HCT116 (cell line): ENCODE results near the gene GRB7. TPM values are rescaled to one million over a fixed set of nuclear protein-coding genes. Genes with fewer than 3 reads are reported as not detected.

ENCODE experiments used
- ATAC-seq: fragments of 200-7000 bp; cut with Tn5 transposase; 2 replicates; pipeline ENCODE4 v1.9.1; 2020; ENCODE audit warnings: mild to moderate bottlenecking, moderate library complexity
- BruUV-seq: library from RNA; stranded (reverse); fragments of 400-500 nt; replicated peaks from 2 replicates; lab custom pipeline; 2021; lab: Mats Ljungman, UMichigan
- CTCF ChIA-PET: fragments of 300-600 bp; sonication (Branson Sonifier 250); formaldehyde crosslinking; loops from one replicate; lab custom pipeline; 2021; ENCODE audit warnings: antibody characterized with exemption; lab: Charles Lee
- POLR2A ChIA-PET: fragments of 300-600, 350-600 bp; sonication (Branson Sonifier 250); formaldehyde crosslinking; loops from one replicate; lab custom pipeline; 2021; ENCODE audit warnings: antibody characterized with exemption; lab: Charles Lee
- RAD21 ChIA-PET, 2 experiments: fragments of 300-600 bp; sonication (Branson Sonifier 250); formaldehyde crosslinking; loops; one replicate each; lab custom pipeline; 2023; ENCODE audit warnings: low total read pairs in 2 of 2; ENCODE audit not compliant: uncharacterized antibody in 2 of 2, unreplicated experiment in 2 of 2, low non-redundant PET in 1 of 2; lab: Charles Lee
- DNase-seq: peaks from one replicate; pipeline ENCODE4 v3.0.0-alpha.2; 2010; ENCODE audit warnings: low read depth, low spot score
- H2AFZ ChIP-seq: fragments of 200-600 bp; shearing (Covaris generic), sonication (generic); 2 replicates; pipeline ENCODE4 v1.6.1; 2017; ENCODE audit warnings: low read depth, mixed run types, mixed read lengths, antibody characterized with exemption, low read length; ENCODE audit not compliant: poor library complexity, severe bottlenecking
- H3K27ac ChIP-seq: 2 replicates; pipeline ENCODE4 v1.5.1; 2012; ENCODE audit warnings: low read depth, low read length
- H3K27me3 ChIP-seq: fragments of 200-600 bp; sonication (generic); 2 replicates; pipeline ENCODE4 v1.6.1; 2016; ENCODE audit warnings: mixed run types, low read length, mixed read lengths; ENCODE audit not compliant: insufficient read depth
- H3K36me3 ChIP-seq, 2 experiments: fragments of 200-500 bp in 1 of 2; fragments of 200-600 bp in 1 of 2; sonication (Bioruptor generic) in 1 of 2; sonication (generic) in 1 of 2; 2 replicates each; pipeline versions ENCODE4 v1.5.1 to v1.6.1; 2014 to 2016; ENCODE audit warnings: low read length in 2 of 2, inconsistent platforms in 1 of 2, mixed read lengths in 1 of 2, mixed run types in 1 of 2; ENCODE audit not compliant: insufficient read depth in 2 of 2, control insufficient read depth in 1 of 2
- H3K4me1 ChIP-seq, 2 experiments: fragments of 200-600 bp in 1 of 2; sonication (generic) in 1 of 2; 2 replicates each; pipeline versions ENCODE4 v1.5.1 to v1.6.1; 2012 to 2017; ENCODE audit warnings: low read length in 2 of 2, inconsistent platforms in 1 of 2, mild to moderate bottlenecking in 1 of 2, mixed read lengths in 1 of 2, mixed run types in 1 of 2, moderate library complexity in 1 of 2; ENCODE audit not compliant: insufficient read depth in 2 of 2, control insufficient read depth in 1 of 2
- H3K4me2 ChIP-seq: fragments of 200-600 bp; sonication (generic); 2 replicates; pipeline ENCODE4 v1.6.1; 2017; ENCODE audit warnings: mixed run types, low read length, mixed read lengths
- H3K4me3 ChIP-seq, 2 experiments: fragments of 200-600 bp in 1 of 2; sonication (generic) in 1 of 2; replicated peaks in 1 of 2; 2 replicates each; pipeline ENCODE4 v1.5.1; 2011 to 2016; ENCODE audit warnings: low read length in 2 of 2, control low read depth in 1 of 2, low read depth in 1 of 2, mild to moderate bottlenecking in 1 of 2, mixed read lengths in 1 of 2, mixed run types in 1 of 2
- H3K79me2 ChIP-seq: fragments of 200-600 bp; sonication (generic); 2 replicates; pipeline ENCODE4 v1.6.1; 2017; ENCODE audit warnings: mild to moderate bottlenecking, mixed run types, low read length, moderate library complexity, mixed read lengths; ENCODE audit not compliant: insufficient read depth
- H3K9ac ChIP-seq: fragments of 200-600 bp; sonication (generic); 2 replicates; pipeline ENCODE4 v1.6.1; 2016; ENCODE audit warnings: low read length, mixed read lengths
- H3K9me2 ChIP-seq: fragments of 200-600 bp; sonication (generic), shearing (Covaris generic); 2 replicates; pipeline ENCODE4 v1.6.1; 2017; ENCODE audit warnings: mixed run types, mild to moderate bottlenecking, moderate library complexity; ENCODE audit not compliant: insufficient read depth
- H3K9me3 ChIP-seq, 2 experiments: fragments of 200-500 bp in 1 of 2; fragments of 200-600 bp in 1 of 2; sonication (Bioruptor generic) in 1 of 2; sonication (generic) in 1 of 2; 2 replicates each; pipeline ENCODE4 v1.6.1; 2014 to 2017; ENCODE audit warnings: low read length in 2 of 2, mixed read lengths in 2 of 2, inconsistent platforms in 1 of 2, low read depth in 1 of 2, mild to moderate bottlenecking in 1 of 2, mixed run types in 1 of 2, moderate library complexity in 1 of 2; ENCODE audit not compliant: control insufficient read depth in 1 of 2, insufficient read depth in 1 of 2
- H4K20me1 ChIP-seq: fragments of 200-600 bp; sonication (generic), shearing (Covaris generic); 2 replicates; pipeline ENCODE4 v1.6.1; 2017; ENCODE audit warnings: mixed run types, mild to moderate bottlenecking, moderate library complexity; ENCODE audit not compliant: insufficient read depth
- ATF3 ChIP-seq: IDR thresholded peaks from 2 replicates; pipeline ENCODE4 v1.6.1; 2012
- CBX3 ChIP-seq: IDR thresholded peaks from 2 replicates; pipeline ENCODE4 v1.6.1; 2012; ENCODE audit warnings: low read depth
- CTCF ChIP-seq, 3 experiments: fragments of 200-600 bp in 1 of 3; sonication (generic) in 1 of 3; IDR thresholded peaks in 2 of 3; conservative IDR thresholded peaks in 1 of 3; 2 replicates each; pipeline ENCODE4 v1.5.1; 2012 to 2017; ENCODE audit warnings: low read depth in 2 of 3, low read length in 2 of 3, antibody characterized with exemption in 1 of 3, borderline replicate concordance in 1 of 3, control low read depth in 1 of 3, mild to moderate bottlenecking in 1 of 3, mixed read lengths in 1 of 3, mixed run types in 1 of 3, moderate library complexity in 1 of 3; ENCODE audit not compliant: insufficient read depth in 1 of 3
- EZH2 ChIP-seq: fragments of 200-600 bp; sonication (generic); IDR thresholded peaks from 2 replicates; pipeline ENCODE4 v1.6.1; 2017; ENCODE audit warnings: antibody characterized with exemption, mixed run types
- EZH2phosphoT487 ChIP-seq: fragments of 200-600 bp; IDR thresholded peaks from 2 replicates; pipeline ENCODE4 v1.6.1; 2018; ENCODE audit warnings: antibody characterized with exemption, borderline replicate concordance
- FOSL1 ChIP-seq: IDR thresholded peaks from 2 replicates; pipeline ENCODE4 v1.6.1; 2012; ENCODE audit warnings: low read depth
- JUND ChIP-seq: IDR thresholded peaks from 2 replicates; pipeline ENCODE4 v1.6.1; 2012
- MAX ChIP-seq: IDR thresholded peaks from 2 replicates; pipeline ENCODE4 v1.6.1; 2012
- POLR2A ChIP-seq: IDR thresholded peaks from 2 replicates; pipeline ENCODE4 v1.7.0; 2011; ENCODE audit warnings: borderline replicate concordance; ENCODE audit not compliant: insufficient read depth, insufficient read length; ENCODE audit errors: extremely low read depth
- POLR2AphosphoS5 ChIP-seq: IDR thresholded peaks from 2 replicates; pipeline ENCODE4 v1.6.1; 2011; ENCODE audit warnings: mild to moderate bottlenecking, low read depth, low read length, moderate library complexity
- RAD21 ChIP-seq: IDR thresholded peaks from 2 replicates; pipeline ENCODE4 v1.6.1; 2012; ENCODE audit warnings: low read depth, mild to moderate bottlenecking
- SIN3A ChIP-seq: IDR thresholded peaks from 2 replicates; pipeline ENCODE4 v1.6.1; 2012; ENCODE audit warnings: low read depth
- SP1 ChIP-seq: IDR thresholded peaks from 2 replicates; pipeline ENCODE4 v1.6.1; 2012; ENCODE audit warnings: low read depth
- TCF7L2 ChIP-seq: IDR thresholded peaks from 2 replicates; pipeline ENCODE4 v1.7.0; 2011; ENCODE audit warnings: borderline replicate concordance, inconsistent platforms; ENCODE audit not compliant: insufficient read depth, insufficient read length; ENCODE audit errors: extremely low read depth
- YY1 ChIP-seq: IDR thresholded peaks from 2 replicates; pipeline ENCODE4 v1.6.1; 2011; ENCODE audit warnings: low read length, low read depth, moderate library complexity, mild to moderate bottlenecking; ENCODE audit not compliant: insufficient replicate concordance; ENCODE audit errors: extremely low read depth
- ZFX ChIP-seq: fragments of 450-650 bp; IDR thresholded peaks from 2 replicates; pipeline ENCODE4 v1.6.1; 2017
- intact Hi-C: fragments of 100-400 bp; cut with micrococcal nuclease; formaldehyde crosslinking; loops from 2 replicates; pipeline ENCODE4 v1.10.0; 2022
- total RNA-seq: library from RNA; stranded (reverse); gene quantifications from one replicate; pipeline ENCODE4 v1.2.1, GENCODE V29; 2021; ENCODE audit not compliant: unreplicated experiment
- TF ChIP-seq, protein P1 (sequence below): IDR thresholded peaks from 2 replicates; pipeline ENCODE4 v1.6.1; 2011; ENCODE audit warnings: mild to moderate bottlenecking, low read length, moderate library complexity; ENCODE audit not compliant: insufficient replicate concordance; ENCODE audit errors: extremely low read depth

The GRB7 gene
- total RNA-seq, 1 experiment from 2014 or later, result 51.9 TPM

DNA sequence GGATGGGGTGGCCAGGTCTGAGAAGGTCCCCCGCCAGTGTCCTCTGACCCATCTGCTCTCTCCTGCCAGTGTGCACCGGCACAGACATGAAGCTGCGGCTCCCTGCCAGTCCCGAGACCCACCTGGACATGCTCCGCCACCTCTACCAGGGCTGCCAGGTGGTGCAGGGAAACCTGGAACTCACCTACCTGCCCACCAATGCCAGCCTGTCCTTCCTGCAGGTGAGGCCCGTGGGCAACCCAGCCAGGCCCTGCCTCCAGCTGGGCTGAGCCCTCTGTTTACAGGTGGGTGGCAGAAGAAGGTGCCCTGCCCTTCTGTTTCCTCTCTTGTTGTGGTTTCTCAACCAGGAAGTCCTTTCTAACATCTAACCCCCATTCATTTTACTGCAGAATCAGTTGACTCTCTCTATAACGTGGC lies 30.8 kb upstream of the GRB7 start:
- no peak overlapping the region for H3K27ac ChIP-seq
- peaks cover 4 to 21% of the 10 kb centered on the region in 2 experiments; a peak in 2 of 4 replicates for H3K36me3 ChIP-seq

More for the DNA sequence above, 30.8 kb upstream of the GRB7 start:
- no peak overlapping the region for H2AFZ ChIP-seq
- no TSS peak for BruUV-seq
- no peak overlapping the region for H3K4me2 ChIP-seq
- no peak for ATAC-seq
- ChIA-PET RAD21 (no interaction called here), POLR2A (no interaction called here)
- no peaks in the 10 kb centered on the region for H4K20me1 ChIP-seq
- H3K9ac ChIP-seq, result no peak overlapping the region
- H3K4me3 ChIP-seq, result no peak overlapping the region
- H3K4me1 ChIP-seq, result peaks cover 29 to 41% of the 10 kb centered on the region in 2 experiments
- no peaks in the 10 kb centered on the region for H3K9me2 ChIP-seq
- no peak for DNase-seq
- no peaks in the 10 kb centered on the region for H3K9me3 ChIP-seq
- intact Hi-C loops, result no loop called here
- TF ChIP-seq ZFX (no peak), TCF7L2 (no peak), CBX3 (no peak), JUND (no peak), POLR2A (no peak), EZH2phosphoT487 (no peak), EZH2 (no peak), ATF3 (no peak), MAX (no peak), RAD21 (no peak), SP1 (no peak), CTCF (IDR thresholded peaks at IDR 0.05 in 2 of 3, conservative IDR thresholded peaks at IDR 0.05 in 1 of 3; ENCODE audit: borderline replicate concordance in 1 of 3, insufficient read depth in 1 of 3, low read depth in 2 of 3, low read length in 2 of 3) (no peak), POLR2AphosphoS5 (no peak), FOSL1 (no peak), SIN3A (no peak), YY1 (no peak)
- TF ChIP-seq, protein P1, sequence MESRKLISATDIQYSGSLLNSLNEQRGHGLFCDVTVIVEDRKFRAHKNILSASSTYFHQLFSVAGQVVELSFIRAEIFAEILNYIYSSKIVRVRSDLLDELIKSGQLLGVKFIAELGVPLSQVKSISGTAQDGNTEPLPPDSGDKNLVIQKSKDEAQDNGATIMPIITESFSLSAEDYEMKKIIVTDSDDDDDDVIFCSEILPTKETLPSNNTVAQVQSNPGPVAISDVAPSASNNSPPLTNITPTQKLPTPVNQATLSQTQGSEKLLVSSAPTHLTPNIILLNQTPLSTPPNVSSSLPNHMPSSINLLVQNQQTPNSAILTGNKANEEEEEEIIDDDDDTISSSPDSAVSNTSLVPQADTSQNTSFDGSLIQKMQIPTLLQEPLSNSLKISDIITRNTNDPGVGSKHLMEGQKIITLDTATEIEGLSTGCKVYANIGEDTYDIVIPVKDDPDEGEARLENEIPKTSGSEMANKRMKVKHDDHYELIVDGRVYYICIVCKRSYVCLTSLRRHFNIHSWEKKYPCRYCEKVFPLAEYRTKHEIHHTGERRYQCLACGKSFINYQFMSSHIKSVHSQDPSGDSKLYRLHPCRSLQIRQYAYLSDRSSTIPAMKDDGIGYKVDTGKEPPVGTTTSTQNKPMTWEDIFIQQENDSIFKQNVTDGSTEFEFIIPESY, result no peak
- TF ChIP-seq, all 23 proteins: peak for 0
- CTCF ChIA-PET, result no interaction called here
- Histone ChIP-seq H3K79me2 (peaks cover 44% of the 10 kb centered on the region), H3K27me3 (no peaks in the 10 kb centered on the region)
